GM12891 (cell line): ENCODE measurements around the gene NRXN2.
"Not testable (repeated sequence)": the region's sequence is repeated elsewhere in the genome, so short reads cannot be mapped to it uniquely, and the experiment has no call there.

Source experiments
- DNase-seq: peaks from one replicate; pipeline ENCODE4 v3.0.0; 2011; ENCODE audit warnings: low spot score; ENCODE audit not compliant: insufficient read length
- FAIRE-seq: peaks from 2 replicates; lab custom pipeline; 2011; peaks lifted over from hg19 to GRCh38; lab: Jason Lieb, UNC
- PAX5 ChIP-seq: IDR thresholded peaks from 2 replicates; pipeline ENCODE4 v1.6.1; 2011; ENCODE audit warnings: low read length, moderate library complexity, mild to moderate bottlenecking; ENCODE audit not compliant: insufficient read depth, severe bottlenecking
- POLR2A ChIP-seq: IDR thresholded peaks from 2 replicates; pipeline ENCODE4 v1.6.1; 2011; ENCODE audit warnings: low read depth, low read length, control low read depth
- POLR2AphosphoS5 ChIP-seq: IDR thresholded peaks from 2 replicates; pipeline ENCODE4 v1.6.1; 2011; ENCODE audit warnings: low read depth, low read length, control low read depth
- POU2F2 ChIP-seq: IDR thresholded peaks from 2 replicates; pipeline ENCODE4 v1.6.1; 2011; ENCODE audit warnings: low read depth, mild to moderate bottlenecking, control low read depth, low read length, moderate library complexity
- SPI1 ChIP-seq: IDR thresholded peaks from 2 replicates; pipeline ENCODE4 v1.6.1; 2011; ENCODE audit warnings: low read depth, low read length, control low read depth
- TAF1 ChIP-seq: IDR thresholded peaks from 2 replicates; pipeline ENCODE4 v1.6.1; 2011; ENCODE audit warnings: low read depth, low read length, control low read depth

The NRXN2 gene

GRCh38 chr11:64598106-64598796 is 124.7 kb downstream of the NRXN2 start:
- no peak for DNase-seq
- TF ChIP-seq TAF1: no peak
- no peak for TF ChIP-seq PAX5
- TF ChIP-seq SPI1: no peak
- no peak for TF ChIP-seq POU2F2
- FAIRE-seq: no peak

GRCh38 chr11:64597671-64598101 is 125.3 kb downstream of the NRXN2 start:
- TF ChIP-seq SPI1 (no peak), POLR2AphosphoS5 (no peak), PAX5 (no peak), POLR2A (no peak), POU2F2 (no peak), TAF1 (no peak)
- DNase-seq (no peak), FAIRE-seq (no peak)

- not testable (repeated sequence) for DNase-seq
- peak; percentile 54 for FAIRE-seq
Observed at GRCh38 chr11:64595922-64596321, 127.1 kb downstream of the NRXN2 start.

- FAIRE-seq: no peak
- no peak for DNase-seq
Observed at GRCh38 chr11:64594159-64594939, 128.6 kb downstream of the NRXN2 start.

DNA sequence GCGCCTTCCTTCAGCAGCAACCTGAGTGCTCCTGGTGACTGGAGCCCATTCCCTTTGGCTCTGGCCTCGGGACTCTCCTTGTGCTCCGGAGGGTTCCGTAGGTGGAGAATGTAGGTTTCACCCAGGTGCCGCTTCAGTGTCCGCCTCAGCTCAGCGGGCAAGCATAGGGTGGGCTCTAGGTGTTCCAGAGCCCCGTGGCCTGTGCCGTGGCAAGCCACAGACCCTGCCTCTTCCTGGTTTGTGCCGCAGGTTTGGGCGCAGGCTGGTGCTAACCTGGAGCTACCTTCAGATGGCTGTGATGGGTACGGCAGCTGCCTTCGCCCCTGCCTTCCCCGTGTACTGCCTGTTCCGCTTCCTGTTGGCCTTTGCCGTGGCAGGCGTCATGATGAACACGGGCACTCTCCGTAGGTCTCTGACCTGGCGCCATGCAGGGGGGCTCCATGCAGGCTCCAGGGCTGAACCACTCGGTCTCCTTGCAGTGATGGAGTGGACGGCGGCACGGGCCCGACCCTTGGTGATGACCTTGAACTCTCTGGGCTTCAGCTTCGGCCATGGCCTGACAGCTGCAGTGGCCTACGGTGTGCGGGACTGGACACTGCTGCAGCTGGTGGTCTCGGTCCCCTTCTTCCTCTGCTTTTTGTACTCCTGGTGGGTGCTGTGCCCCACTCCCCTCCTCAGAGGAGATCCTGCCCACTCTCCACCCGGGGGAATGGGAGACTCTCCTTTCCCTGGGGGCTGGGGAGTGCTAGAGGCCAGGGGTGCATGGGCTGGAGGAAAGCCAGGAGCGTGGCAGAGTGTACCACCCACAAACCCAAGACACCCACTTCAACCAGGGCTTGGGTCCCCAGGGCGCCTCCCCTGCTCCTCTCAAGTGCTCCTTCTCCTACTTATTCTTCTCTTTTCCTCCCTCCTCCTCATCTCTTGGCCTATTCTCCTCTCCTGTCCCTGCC is 129.6 kb downstream of the NRXN2 start:
- no peak for DNase-seq
- no peak for FAIRE-seq
- TF ChIP-seq PAX5 (no peak), SPI1 (no peak), POU2F2 (no peak), POLR2A (no peak), POLR2AphosphoS5 (no peak), TAF1 (no peak)

More at GRCh38 chr11:64594159-64594939, 128.6 kb downstream of the NRXN2 start:
- TF ChIP-seq POLR2A (no peak), TAF1 (no peak), POU2F2 (no peak), PAX5 (no peak), SPI1 (no peak), POLR2AphosphoS5 (no peak)

DNA sequence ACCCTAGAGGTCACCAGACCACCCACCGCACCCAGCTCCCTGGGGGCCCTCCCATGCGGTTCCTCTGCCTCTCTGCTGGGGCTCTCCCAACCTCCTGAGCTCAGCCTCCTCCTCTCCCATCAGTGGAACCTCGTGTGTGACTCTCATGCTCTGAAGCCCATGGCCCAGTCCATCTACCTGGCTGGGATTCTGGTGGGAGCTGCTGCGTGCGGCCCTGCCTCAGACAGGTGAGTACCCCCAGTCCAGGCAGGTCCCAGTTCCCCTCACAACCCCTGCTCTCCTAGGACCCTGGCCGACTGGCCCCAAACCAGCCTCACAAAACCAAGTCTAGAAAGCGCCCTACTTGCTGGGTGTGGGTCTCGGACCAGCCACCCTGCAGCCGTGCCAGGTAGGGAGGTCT is 130.3 kb downstream of the NRXN2 start:
- no peak for TF ChIP-seq PAX5
- no peak for TF ChIP-seq POLR2A
- TF ChIP-seq POLR2AphosphoS5: no peak
- TF ChIP-seq POU2F2: no peak
- TF ChIP-seq SPI1: no peak
- no peak for TF ChIP-seq TAF1
- FAIRE-seq (no peak), DNase-seq (no peak)

GRCh38 chr11:64592234-64592615 is 130.8 kb downstream of the NRXN2 start:
- DNase-seq: no peak
- no peak for TF ChIP-seq POLR2AphosphoS5
- TF ChIP-seq POU2F2: no peak
- no peak for TF ChIP-seq POLR2A
- TF ChIP-seq TAF1: no peak
- TF ChIP-seq SPI1: no peak
- no peak for TF ChIP-seq PAX5
- FAIRE-seq: no peak

GRCh38 chr11:64591257-64592233 is 131.5 kb downstream of the NRXN2 start:
- no peak for FAIRE-seq
- TF ChIP-seq POLR2A (no peak), SPI1 (no peak), POU2F2 (no peak), POLR2AphosphoS5 (no peak), PAX5 (no peak), TAF1 (no peak)

More at GRCh38 chr11:64591257-64592233, 131.5 kb downstream of the NRXN2 start:
- DNase-seq: no peak
